IPS DF 6.9 (cell line): ENCODE data around the gene LRRC61.
"Not testable (repeated sequence)": the region's sequence is repeated elsewhere in the genome, so short reads cannot be mapped to it uniquely, and the experiment has no call there.

Source experiments
- DNase-seq: peaks from one replicate; pipeline ENCODE4 v3.0.0-alpha.2; 2013; ENCODE audit warnings: low read depth, low spot score
- H3K27ac ChIP-seq: one replicate; pipeline ENCODE4 v1.5.1; 2013; ENCODE audit warnings: low read length, control low read depth
- H3K27me3 ChIP-seq: 2 replicates; pipeline ENCODE4 v1.6.1; 2013; ENCODE audit warnings: mild to moderate bottlenecking, low read length; ENCODE audit not compliant: control insufficient read depth, insufficient read depth
- H3K36me3 ChIP-seq: 2 replicates; pipeline ENCODE4 v1.6.1; 2013; ENCODE audit warnings: low read length; ENCODE audit not compliant: control insufficient read depth, insufficient read depth
- H3K4me1 ChIP-seq: 2 replicates; pipeline ENCODE4 v1.6.1; 2013; ENCODE audit warnings: low read length; ENCODE audit not compliant: control insufficient read depth, insufficient read depth
- H3K4me3 ChIP-seq: 2 replicates; pipeline ENCODE4 v1.5.1; 2013; ENCODE audit warnings: mild to moderate bottlenecking, low read length
- H3K9me3 ChIP-seq: 2 replicates; pipeline ENCODE4 v1.6.1; 2013; ENCODE audit warnings: low read length, inconsistent platforms; ENCODE audit not compliant: control insufficient read depth, insufficient read depth
- WGBS: extraction: QIAGEN DNeasy Blood & Tissue Kit; methylation state at CpG from one replicate; pipeline ENCODE4 v1.1.7; 2013; ENCODE audit warnings: mixed read lengths, missing lambda C conversion rate; ENCODE audit not compliant: insufficient read length, insufficient coverage; 5-methylcytosine and 5-hydroxymethylcytosine counted together

The LRRC61 gene

DNA sequence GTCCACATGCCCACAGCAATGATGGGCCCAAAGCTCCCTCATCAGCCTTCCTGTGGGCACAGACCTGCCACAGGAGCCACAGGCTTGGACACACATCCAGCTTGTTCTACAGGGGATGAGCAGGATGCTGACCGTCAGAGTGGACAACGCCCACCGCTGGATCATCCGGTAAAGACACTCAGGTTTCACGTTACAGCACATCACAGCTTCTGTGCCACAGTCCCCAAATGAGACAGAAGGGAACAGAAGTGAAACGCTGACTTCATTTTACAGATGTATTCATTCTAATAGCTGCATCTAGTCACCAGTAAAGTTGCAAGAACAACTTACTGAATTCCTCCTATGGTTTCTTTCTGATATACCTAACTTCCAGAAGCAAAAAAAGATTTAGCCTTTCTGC lies 32.8 kb upstream of the LRRC61 start:
- not testable (repeated sequence) for H3K9me3 ChIP-seq
- no CpG with 5 or more reads among the region's 6 CpGs for WGBS

GRCh38 chr7:150295027-150295426 lies 28.1 kb upstream of the LRRC61 start:
- not testable (repeated sequence) for H3K27me3 ChIP-seq, H3K36me3 ChIP-seq, H3K9me3 ChIP-seq, H3K4me1 ChIP-seq, H3K27ac ChIP-seq, H3K4me3 ChIP-seq, DNase-seq
- no CpG with 5 or more reads among the region's 8 CpGs for WGBS

More for the DNA sequence above, 32.8 kb upstream of the LRRC61 start:
- not testable (repeated sequence) for H3K36me3 ChIP-seq, H3K4me3 ChIP-seq, H3K4me1 ChIP-seq, H3K27ac ChIP-seq, H3K27me3 ChIP-seq, DNase-seq

- H3K36me3 ChIP-seq, H3K9me3 ChIP-seq, H3K27ac ChIP-seq, H3K27me3 ChIP-seq, DNase-seq, H3K4me1 ChIP-seq, H3K4me3 ChIP-seq: not testable (repeated sequence)
- WGBS = no CpG with 5 or more reads among the region's 8 CpGs
Measured at GRCh38 chr7:150295614-150296013, 27.5 kb upstream of the LRRC61 start.

GRCh38 chr7:150296802-150297201 lies 26.4 kb upstream of the LRRC61 start:
- H3K9me3 ChIP-seq, H3K4me3 ChIP-seq: not testable (repeated sequence)

GRCh38 chr7:150297978-150298377 lies 25.2 kb upstream of the LRRC61 start:
- not testable (repeated sequence) for DNase-seq, H3K4me1 ChIP-seq, H3K27me3 ChIP-seq, H3K4me3 ChIP-seq, H3K9me3 ChIP-seq, H3K36me3 ChIP-seq, H3K27ac ChIP-seq

More at GRCh38 chr7:150296802-150297201, 26.4 kb upstream of the LRRC61 start:
- not testable (repeated sequence) for H3K36me3 ChIP-seq, H3K27me3 ChIP-seq, H3K4me1 ChIP-seq, H3K27ac ChIP-seq, DNase-seq
- no CpG with 5 or more reads among the region's 10 CpGs for WGBS

DNA sequence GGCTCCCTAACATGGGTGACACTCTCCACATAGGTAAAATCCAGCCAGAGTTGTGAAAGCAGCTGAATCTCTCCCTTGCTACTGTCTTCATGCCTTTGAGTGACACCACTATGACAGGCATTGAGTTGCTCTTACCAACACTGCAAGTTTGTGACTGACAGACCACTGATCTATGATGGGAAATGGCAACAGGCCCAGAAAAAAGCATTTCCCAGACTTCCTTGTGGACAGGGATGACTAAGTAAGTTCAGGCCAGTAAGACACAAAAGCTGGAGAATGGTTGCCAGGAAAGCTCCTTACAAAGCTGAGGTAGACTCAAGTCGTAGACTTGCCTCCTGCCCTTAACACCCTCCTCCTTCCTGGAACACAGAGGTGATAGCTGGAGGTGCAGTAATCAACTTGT lies 20.2 kb upstream of the LRRC61 start:
- not testable (repeated sequence) for DNase-seq, H3K27ac ChIP-seq

DNA sequence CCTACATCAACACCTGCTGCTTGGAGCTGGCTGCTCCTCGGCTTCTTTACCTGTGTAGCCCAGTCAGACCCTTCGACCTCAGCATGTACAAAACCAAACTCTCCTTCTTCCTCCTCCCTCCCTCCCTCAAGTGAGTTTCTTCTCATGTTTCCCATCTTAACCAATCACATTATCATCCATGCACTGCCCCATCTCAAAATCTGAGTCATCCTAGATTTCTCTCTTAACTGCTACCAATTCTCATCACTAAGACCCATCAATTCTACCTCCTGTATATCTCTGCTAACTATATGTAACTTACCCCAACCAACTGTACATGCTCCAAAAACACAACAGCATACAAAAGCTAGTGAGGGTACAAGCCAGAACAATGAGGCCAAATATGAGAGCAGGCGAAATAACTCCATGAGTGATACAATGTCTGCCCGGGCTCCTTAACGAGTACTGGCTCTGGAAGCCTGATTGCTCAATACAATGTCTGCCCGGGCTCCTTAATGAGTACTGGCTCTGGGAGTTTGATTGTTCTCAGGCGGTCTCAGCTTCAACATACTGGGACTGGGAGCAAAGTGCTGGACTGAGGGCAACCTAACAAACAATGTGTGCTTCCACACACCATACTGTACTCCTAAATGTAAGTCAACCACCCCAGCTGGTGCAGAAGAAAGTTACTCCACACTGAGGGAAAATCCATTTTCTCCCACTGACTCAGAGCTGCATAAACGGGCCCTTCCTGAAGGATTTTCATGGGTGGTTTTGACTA lies 18.5 kb upstream of the LRRC61 start:
- not testable (repeated sequence) for H3K27ac ChIP-seq, H3K36me3 ChIP-seq, H3K4me1 ChIP-seq

More for the DNA sequence above, 20.2 kb upstream of the LRRC61 start:
- H3K36me3 ChIP-seq, H3K9me3 ChIP-seq, H3K4me3 ChIP-seq, H3K4me1 ChIP-seq, H3K27me3 ChIP-seq: not testable (repeated sequence)
- WGBS = no CpG with 5 or more reads among the region's 1 CpG

DNA sequence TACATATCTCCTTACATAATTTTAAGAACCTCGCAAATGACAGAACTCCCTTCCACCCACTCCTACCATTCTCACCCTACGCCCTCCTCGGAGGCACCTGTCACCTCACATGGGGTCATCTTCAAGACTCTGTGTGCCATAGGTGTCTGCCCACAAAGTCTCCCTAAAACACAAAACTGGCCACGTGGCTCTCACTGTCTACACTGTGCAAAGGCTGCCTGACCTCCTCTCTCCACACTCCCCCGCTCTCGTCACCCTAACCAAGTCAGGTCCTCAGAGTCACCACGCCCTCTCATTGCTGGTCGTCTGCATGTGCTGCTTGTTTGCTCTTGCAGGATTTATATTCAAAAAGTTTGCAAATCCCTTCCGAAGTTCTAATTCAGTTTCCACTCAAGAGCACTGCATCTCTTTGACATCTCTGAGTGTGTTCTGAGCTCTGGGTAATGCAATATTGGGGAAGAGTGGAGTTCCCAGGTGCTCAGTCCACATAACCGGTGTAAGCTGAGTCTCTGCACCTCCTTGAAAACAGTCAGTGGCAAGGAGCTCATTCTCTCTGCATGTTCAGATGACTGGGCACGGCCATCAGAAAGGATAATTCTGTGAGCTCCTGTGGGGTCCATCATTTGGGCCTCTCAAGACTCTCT lies 17.8 kb upstream of the LRRC61 start:
- H3K27me3 ChIP-seq, H3K4me1 ChIP-seq, H3K36me3 ChIP-seq, H3K4me3 ChIP-seq, H3K9me3 ChIP-seq, DNase-seq, H3K27ac ChIP-seq: not testable (repeated sequence)
- no CpG with 5 or more reads among the region's 11 CpGs for WGBS

More for the DNA sequence above, 18.5 kb upstream of the LRRC61 start:
- H3K9me3 ChIP-seq, H3K27me3 ChIP-seq, DNase-seq, H3K4me3 ChIP-seq: not testable (repeated sequence)
- WGBS = no CpG with 5 or more reads among the region's 8 CpGs

DNA sequence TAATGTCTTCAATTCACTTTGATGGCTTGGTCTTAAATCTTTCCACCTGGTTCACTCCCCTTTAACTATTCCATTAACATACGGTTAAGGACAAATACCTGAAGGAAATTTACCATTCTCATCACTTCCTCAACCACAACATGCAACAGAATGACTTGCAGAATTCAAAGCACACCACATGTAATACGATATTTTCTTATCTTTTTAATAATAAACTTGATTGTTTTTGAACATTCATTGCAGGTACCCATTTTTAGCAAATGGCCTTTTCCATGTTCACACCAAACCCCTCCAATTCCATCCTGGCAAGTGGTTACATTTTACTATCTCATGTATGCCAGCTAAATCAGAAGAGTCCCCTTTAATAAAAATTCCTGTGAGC lies 17.3 kb upstream of the LRRC61 start:
- not testable (repeated sequence) for H3K27me3 ChIP-seq, H3K27ac ChIP-seq, H3K36me3 ChIP-seq, DNase-seq, H3K4me1 ChIP-seq, H3K4me3 ChIP-seq, H3K9me3 ChIP-seq
- no CpG with 5 or more reads among the region's 2 CpGs for WGBS

DNA sequence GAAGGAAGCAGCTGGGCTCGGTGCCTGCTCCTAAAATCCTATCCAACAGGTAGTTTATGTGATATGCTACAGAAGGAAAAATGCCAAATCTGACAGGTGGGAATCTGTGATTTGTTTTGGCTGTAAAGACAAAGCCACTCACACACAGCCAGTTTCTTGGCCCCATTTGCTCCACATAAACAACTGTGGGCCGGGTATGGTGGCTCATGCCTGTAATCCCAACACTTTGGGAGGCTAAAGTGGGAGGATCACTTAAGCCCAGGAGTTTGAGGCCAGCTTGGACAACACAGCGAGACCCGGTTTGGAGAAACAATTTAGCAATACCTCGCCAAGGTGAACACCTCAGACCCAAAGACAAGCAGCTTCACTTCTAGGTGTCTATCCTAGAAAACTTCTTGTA lies 16.8 kb upstream of the LRRC61 start:
- H3K9me3 ChIP-seq, H3K27ac ChIP-seq, H3K4me1 ChIP-seq, H3K36me3 ChIP-seq, H3K4me3 ChIP-seq, DNase-seq, H3K27me3 ChIP-seq: not testable (repeated sequence)
- WGBS = no CpG with 5 or more reads among the region's 5 CpGs

GRCh38 chr7:150307129-150307528 lies 16.0 kb upstream of the LRRC61 start:
- Histone ChIP-seq H3K4me1 (no peaks in the 10 kb centered on the region), H3K9me3 (peaks cover 2% of the 10 kb centered on the region), H3K27ac (no peak overlapping the region), H3K27me3 (peaks cover 1% of the 10 kb centered on the region; the same call in 1 of the 2 replicates), H3K36me3 (no peaks in the 10 kb centered on the region), H3K4me3 (no peak overlapping the region)
- no CpG with 5 or more reads among the region's 3 CpGs for WGBS
- DNase-seq = no peak
